ENCODE measurements around the gene ZNF425.
"Not testable (repeated sequence)": the region's sequence is repeated elsewhere in the genome, so short reads cannot be mapped to it uniquely, and the experiment has no call there.

ZNF425 gene

DNA sequence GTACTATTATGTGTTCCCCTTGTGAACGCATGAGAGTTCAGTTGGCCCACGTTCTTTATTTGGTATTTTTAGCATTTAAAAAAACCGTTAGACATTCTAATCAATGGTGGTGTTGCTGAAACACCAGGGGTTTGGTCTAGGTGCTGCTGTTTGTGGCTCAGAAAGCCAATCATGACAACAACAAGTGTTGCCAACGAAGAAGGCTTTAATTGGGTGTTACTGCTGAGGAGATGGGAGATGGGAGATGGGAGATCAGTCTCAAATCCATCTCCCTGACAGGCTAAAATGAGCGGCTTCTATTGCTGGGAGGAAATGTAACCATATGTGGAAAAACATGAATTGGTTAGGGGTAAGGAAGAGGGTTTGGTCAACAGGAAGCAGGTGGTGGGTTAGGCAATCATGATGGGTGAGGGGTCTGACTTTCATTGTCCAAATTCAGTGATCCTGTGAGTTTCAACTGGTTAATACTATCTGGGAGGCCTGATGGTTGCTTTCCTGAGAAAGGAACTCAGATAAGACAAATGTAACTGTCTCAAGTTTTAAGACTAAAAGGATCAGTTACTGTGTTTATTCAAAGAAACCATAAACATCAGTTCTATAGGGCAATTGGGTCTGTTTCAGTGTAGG, 4.6 kb upstream of the ZNF425 start:
- no peak for DNase-seq

DNA sequence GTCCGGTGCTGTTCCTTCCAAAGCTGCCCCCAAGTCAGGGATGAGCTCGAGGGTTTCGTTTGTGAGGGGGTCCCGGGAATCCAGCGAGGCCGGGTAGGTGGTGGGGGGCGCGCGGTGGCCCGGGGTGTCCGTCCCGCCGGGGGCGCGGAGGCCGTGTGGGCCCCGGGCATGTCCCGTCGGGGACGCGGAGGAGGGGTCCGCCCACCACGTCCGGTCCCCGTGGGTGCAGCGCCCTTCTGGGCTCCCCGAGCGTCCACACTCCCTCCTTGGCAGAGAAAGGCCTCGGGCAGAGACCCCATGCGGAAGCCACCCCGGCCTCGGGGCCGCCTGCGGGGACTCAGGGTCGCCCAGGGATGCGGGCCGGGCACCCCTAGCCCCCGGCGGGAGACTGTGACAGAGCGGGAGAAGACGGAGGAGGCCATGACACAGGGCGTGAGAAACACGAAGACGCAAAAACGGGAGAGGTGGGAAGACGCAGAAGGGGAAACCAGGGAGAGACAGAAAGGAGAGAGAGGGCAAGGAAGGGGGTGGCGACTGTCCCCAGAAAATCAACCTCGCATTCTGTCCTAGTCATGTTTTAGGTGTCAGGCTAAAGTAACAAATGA, 640 bp upstream of the ZNF425 start:
- DNase-seq: peak; percentile 87

DNA sequence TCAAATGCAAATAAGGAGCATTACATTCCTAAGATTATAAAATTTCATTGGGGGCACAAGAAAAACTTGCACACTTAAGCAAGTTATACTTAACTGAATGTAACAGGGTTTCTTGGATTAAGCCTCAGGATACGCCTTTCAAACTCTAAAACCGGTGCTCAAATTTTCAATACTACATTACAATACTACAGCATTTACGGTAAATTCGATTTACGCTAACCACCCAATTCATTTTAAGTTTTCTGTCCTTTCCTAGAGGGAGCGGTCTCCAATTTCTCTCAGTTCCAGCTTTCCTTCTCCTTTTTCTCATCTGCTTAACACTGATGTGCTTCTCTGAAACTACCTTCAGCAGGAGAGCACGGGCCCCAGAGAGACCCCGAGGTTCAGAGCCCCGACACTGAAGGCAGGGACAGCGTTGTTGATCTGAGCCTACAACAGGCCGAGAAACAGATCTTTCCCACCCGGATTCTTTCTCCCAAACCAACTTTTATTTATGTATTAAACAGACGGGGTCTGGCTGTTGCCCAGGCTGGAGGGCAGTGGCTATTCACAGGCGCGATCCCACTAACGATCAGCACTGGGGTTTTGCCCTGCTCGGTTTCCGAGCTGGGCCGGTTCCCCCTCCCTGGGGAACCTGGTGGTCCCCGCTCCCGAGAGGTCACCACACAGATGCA, 798 bp downstream of the ZNF425 start:
- no peak for DNase-seq

DNA sequence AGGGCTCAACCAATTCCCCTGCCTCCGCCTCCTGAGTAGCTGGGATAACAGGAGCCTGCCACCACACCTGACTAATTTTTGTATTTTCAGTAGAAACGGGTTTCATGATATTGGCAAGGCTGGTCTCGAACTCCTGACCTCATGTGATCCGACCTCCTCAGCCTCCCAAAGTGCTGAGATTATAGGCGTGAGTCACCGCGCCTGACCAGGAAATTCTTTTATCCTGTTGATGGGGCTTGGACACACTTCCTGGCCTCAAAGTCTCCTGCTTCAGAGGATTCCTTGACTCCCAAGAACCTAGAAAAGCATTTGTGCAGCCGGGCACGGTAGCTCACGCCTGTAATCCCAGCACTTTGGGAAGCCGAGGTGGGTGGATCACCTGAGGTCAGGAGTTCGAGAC, 16.2 kb downstream of the ZNF425 start:
- DNase-seq: no peak

DNA sequence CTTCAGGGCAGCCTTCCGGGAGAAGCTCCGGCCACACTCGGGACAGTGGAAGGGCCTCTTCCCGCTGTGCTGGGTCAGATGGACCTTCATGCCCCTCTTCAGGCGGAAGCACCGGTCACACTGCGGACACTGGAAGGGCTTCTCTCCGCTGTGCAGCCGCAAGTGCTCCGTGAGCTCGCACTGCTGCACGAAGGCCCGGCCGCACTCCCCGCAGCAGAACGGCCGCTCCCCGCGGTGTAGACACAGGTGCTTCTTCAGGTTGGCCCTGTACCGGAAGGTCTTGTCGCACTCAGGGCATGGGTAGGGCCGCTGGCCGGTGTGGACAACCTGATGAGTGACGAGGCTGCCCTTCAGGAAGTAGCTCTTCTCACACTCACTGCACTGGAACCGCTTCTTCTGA, 21.4 kb downstream of the ZNF425 start:
- DNase-seq: no peak

DNA sequence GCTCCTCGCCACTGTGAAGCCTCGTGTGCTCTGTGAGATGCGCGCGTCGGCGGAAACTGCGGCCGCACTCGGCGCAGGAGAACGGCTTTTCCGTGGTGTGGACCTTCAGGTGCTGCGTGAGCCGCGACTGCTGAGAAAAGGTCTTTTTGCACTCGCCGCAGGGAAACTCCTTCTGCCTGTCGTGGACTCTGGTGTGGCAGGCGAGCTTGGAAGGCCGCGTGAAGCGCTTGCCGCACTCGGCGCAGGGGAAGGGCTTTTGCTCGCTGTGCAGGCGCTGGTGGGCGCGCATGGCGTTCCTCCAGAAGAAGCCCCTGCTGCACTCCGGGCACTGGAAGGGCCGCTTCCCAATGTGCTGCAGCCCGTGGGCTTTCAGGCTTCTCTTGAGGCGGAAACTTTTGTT, 21.9 kb downstream of the ZNF425 start:
- DNase-seq: no peak

DNA sequence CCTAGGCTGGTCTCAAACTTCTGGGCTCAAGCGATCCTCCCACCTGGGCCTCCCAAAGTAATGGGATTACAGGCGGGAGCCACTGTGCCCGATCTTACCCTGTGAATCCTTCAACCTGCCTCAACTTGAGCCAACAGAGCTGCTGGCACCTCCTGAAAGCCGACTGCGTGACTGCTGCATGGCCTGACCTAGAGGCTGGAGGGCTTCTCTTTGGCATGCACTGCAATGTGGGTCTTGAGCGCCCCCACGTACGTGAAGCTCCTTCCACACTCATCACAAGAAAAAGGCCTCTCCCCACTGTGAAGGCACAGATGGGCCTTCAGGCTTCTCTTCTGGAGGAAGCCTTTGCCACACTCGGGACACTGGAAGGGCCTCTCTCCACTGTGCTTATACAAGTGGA, 22.7 kb downstream of the ZNF425 start:
- DNase-seq: no peak

DNA sequence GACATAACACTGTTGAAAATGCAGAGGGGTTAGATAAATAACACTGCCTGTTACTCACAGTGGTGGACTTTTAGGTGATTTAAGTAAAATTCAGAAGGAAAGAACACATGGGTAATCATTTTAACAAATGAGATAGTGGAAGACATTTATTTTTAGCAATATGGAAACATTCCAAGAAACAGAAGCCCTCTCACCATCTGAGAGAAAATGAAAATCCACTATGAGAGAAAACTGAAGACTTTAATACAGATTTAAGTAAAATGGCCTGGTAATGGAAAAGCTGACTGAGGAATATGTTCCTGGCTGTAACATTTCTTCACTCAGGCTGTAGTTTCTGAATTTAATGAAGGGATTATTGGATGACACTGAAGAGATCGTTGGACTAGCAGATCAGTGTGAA, 23.5 kb downstream of the ZNF425 start:
- DNase-seq: no peak

DNA sequence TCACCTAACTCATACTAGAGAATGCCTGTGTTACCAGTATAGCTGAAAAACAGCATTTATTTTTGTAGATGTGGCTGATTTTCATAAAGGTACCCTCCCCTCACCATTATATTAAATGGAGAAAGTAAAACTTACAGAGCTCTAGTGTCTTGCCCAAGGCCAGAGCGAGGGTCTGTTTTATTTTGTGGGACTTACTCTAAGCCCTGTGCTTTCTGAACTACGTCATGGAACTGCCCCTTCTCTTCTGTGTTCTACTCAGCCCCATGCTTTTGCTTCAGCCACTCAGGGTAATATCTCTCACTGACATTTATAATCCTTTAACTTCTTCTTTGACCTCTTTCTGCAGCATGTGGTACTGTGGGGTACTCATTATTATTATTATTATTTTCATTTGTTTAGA, 25.3 kb downstream of the ZNF425 start:
- DNase-seq: no peak

DNA sequence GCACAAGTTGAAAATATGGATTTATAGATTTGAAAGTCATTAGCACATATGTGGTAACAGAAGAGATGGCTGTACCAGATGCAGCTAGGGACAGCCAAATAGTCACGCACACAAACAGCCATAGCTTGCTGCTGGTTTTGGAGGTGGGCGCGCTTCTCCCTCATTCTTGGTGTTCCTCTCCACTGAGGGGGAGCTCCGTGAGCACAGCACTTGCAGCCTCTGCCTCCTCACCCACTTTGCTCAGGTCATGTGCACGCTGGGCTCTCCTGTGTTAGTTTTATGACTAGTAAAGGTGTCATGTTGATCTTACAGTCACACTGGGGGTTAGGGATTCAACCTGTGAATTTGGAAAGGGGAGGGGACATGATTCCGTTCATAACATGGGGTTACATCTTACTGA, 27.1 kb downstream of the ZNF425 start:
- no peak for DNase-seq

DNA sequence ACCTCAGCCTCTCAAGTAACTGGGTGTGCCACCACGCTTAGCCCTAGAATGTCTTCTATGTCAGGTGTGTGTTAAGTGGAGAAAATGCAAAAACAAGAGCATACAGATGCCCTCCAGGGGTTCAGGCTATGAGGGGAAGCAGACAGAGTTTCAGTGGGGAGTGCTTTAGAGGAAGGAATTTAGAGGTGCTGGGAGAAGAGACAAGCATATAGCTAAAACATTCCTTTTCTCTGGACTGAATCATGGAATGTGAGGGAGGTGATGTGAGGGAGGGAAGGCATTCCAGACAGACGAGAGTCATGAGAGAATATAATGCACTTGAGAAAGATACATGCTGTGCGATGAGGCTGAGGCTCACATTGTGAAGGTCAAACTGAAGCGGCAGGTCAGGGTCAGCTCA, 29.0 kb downstream of the ZNF425 start:
- no peak for DNase-seq

DNA sequence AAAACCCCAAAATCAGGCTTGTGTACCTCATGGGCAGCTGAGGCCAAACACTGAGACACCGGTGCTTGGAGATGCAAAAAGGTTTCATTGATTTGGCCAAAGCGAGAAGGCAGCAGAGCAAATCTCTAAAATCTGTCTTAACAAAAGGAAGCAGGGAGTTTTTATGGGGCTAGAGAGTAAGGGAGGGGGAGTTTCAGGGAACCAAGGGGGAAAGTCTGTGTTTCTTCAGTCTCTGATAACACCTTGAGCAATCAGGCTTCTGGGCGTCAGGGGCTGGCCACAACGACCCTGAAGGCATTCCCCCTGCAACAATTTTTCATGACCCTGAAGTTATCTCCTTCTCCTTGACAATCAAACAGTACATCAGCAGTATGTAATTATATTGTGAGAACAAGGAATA, 32.9 kb downstream of the ZNF425 start:
- DNase-seq: no peak

DNA sequence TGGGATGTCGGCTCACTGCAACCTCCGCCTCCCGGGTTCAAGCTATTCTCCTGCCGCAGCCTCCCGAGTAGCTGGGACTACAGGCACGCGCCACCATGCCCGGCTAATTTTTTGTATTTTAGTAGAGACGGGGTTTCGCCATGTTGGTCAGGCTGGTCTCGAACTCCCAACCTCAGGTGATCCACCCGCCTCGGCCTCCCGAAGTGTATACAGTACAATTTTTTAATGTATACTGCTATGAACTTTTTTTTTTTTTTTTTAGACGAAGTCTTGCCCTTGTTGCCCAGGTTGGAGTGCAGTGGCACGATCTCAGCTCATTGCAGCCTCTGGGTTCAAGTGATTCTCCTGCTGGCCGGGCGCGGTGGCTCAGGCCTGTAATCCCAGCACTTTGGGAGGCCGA, 33.9 kb downstream of the ZNF425 start:
- DNase-seq: not testable (repeated sequence)

DNA sequence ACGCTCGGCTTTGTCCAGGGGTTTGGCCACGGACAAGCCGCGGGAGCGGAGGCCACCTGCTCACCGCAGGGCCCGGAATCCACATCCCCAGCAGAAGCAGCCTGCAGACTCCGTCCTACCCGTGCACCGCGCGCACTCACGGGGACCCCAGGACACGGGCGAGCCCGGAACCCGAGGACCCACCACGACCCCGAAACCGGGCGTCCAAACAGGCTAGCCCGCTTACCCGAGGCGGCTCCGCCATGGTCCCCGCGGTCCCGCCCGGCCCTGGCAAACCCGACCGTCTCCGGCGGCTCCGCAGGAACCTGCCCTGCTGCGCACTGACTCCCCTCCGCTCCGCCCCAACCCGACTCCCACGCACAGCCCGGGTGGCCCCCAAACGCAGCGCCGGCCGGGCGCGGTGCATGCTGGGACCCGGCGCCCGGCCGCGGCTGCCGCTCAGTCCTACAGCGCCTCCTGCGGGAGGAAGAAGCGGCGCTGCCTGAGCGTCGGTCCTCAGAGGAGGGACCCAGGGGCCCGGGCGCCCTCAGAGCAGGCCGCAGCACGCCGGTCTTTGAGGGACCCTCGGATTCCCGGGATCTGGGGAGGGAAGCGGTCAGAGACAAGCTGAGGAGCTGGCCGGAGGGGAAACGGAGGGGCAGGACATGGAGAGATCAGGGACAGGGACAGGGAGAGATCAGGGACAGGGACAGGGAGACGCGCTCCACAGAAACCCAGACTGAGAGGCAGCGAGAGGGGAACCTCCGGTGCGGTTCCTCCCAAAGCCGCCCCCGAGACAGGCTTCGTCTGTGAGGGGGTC, 35.5 kb downstream of the ZNF425 start, which contains the start of gene ZNF786:
TSS of gene ZNF786 (minus strand) at position 322 of the 799 bp plus-strand sequence. CDS start at position 244, 78 bp downstream.
- peak; percentile 94 to 97 for DNase-seq

DNA sequence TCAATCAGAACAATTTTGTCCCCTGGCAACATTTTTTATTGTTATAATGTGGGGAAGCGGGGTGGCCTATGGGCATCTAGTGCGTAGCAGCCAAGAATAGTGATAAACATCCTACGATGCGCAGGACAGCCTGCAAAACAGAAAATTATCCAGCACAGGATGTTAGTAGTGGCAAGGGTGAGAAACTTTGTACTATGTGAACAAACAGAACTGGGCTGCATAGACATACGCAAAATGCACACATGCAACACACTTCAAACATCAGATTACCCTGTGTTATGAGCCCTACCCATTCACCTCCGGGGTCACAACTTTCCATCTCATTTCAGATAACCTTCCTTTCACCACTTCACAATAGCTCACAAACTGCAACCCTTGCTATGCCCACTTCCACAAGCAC, 38.7 kb downstream of the ZNF425 start:
- DNase-seq: no peak

DNA sequence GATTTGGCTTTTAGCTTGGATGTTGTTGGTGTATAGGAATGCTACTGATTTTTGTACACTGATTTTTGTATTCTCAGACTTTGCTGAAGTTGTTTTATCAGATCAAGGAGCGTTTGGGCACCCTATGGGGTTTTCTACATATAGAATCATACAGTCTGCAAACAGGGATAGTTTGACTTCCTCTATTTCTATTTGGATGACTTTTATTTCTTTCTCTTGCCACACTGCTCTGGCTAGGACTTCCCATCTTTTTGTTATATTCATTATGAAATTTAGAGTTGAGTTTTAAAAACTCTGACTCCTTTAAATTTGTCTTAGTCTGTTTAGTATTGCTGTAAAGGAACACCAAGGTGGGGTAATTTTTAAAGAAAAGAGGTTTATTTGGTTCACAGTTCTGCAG, 40.3 kb downstream of the ZNF425 start:
- DNase-seq: no peak

DNA sequence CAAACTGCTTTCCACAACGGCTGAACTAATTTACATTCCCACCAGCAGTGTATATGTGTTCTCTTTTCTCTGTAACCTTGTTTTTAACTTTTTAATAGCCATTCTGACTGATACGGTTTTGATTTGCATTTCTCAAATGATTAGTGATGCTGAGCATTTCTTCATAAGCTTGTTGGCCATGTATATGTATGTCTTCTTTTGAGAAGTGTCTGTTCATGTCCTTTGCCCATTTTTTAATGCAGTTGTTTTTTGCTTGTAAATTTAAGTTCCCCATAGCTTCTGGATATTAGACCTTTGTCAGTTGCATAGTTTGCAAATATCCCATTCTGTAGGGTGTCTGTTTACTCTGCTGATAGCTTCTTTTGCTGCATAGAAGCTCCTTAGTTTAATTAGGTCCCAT, 41.7 kb downstream of the ZNF425 start:
- no peak for DNase-seq

DNA sequence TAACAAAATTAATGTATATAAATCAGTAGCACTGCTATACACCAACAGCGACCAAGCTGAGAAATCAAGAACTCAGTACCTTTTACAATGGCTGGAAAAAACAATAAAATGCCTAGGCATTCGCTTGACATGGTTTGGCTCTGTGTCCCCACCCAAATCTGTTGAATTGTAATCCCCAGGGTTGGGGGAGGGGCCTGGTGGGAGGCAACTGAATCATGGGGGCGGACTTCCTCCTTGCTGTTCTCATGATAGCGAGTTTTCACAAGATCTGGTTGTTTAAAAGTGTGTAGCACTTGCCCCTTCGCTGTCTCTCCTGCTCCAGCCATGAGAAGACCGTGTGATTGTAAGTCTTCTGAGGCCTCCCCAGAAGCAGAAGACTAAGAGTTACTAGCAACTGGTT, 44.2 kb downstream of the ZNF425 start:
- DNase-seq: no peak

DNA sequence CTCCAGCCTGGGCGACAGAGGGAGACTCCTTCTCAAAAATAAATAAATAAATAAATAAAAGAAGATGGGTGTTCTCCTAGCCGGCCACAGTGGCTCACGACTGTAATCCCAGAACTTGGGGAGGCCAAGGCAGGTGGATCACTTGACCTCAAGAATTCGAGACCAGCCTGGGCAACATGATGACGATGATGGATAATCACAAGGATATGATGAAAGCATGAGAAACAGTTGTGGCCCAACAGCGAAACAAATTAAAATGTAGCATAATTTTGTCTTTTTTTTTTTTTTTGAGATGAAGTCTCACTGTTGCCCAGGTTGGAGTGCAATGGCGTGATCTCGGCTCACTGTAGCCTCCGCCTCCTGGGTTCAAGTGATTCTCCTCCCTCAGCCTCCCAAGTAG, 48.5 kb downstream of the ZNF425 start:
- no peak for DNase-seq

DNA sequence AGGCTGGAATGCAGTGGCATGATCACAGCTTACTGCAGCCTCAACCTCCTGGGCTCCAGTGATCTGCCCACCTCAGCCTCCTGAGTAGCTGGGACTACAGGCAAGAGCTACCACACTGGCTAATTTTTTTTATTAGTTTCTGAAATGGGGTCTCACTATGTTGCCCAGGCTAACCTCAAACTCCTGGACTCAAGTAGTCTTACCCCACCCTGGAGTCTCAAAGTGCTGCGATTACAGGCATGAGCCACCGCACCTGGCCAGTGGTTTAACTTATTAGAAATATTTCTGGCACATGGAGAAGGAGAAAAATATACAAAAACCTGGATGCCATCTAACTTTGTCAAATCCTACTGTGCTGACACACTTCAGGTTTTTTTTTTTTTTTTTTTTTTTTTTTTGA, 50.8 kb downstream of the ZNF425 start:
- DNase-seq: no peak

DNA sequence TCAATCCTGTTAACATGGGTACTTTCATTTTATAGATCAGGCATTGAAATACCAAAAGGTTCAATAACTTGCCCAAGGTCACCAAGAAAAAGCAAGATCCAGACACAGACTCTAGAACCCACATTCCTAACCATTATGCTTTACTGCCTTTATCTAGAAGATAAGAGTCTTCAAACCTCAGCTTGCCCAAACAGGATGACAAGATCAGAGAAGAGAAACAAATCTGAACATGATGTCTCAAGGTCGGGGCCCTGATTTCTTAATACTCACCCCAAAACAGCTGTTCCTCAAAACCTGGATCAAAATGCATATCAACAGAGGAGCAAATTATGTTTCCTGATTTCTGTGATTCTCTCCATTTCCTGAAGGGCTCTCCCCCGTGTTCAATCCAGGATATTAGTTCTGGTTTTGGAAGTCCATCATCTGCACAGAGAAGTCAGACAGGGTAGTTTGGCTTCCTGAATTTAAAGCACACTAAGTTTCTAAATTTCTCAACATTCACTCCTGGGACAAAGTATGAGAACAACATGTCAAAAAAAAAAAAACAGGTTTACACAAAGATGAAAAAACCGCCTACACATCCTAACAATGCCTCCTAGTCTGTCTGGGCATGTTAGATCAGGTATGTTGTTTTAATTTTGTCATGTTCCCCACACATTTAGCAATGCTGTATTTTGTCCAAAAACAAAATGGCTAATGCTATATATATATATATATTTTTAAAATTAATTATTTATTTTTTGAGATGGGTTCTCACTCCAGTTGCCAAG, 51.8 kb downstream of the ZNF425 start:
- DNase-seq: no peak

DNA sequence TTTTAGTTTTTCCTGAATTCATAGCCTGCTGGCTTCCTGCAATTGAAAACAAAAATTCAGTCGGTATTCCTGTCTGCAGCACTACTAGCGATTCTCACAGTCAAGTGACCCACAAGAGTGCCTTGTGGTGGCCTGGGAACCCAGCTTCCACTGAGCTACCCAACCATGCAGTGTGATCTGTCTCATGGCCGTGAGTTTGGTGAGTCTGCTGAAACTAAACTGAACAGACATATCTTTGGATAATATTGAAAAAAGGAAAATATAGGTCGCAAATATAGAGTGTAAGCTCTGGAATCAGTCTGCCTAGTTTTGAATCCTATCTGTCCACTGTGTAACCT, 53.7 kb downstream of the ZNF425 start:
- no peak for DNase-seq

All from activated T-cell treated with anti-CD3 and anti-CD28 coated beads, Interleukin-2, amount 50 U/mL, for 48 hours (primary cell).